LNCaP clone FGC (cell line): ENCODE data around the gene CCDC174.

Experiments used
- DNase-seq: peaks from one replicate; pipeline ENCODE4 v3.0.0-alpha.2; 2011; ENCODE audit warnings: low read depth
- H3K4me3 ChIP-seq: 2 replicates; pipeline ENCODE4 v1.5.1; 2011; ENCODE audit warnings: mild to moderate bottlenecking, low read depth, low read length, control low read depth
- CTCF ChIP-seq: IDR thresholded peaks from 2 replicates; pipeline ENCODE4 v1.5.1; 2012; ENCODE audit warnings: mild to moderate bottlenecking; ENCODE audit not compliant: control insufficient read depth, insufficient read depth; ENCODE audit errors: extremely low read depth

Gene CCDC174

DNA sequence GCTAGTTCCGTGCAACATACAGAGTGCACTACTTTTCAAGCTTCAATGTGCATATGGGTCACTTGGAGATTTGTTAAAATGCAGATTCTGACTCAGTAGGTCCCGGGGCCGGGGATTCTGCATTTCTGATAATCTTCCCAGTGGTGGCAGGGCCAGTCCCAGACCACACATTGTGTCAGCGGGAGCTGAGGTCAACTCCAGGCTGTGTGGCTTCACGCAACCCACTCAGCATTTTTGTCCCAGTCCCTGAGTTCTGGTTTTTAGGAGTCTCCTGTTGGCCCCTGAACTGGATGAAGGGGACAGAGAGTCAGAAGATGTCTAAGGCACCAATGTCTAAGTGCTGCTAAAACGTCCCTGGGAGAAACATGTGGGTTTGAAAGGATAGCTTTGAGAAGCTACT lies 26.1 kb upstream of the CCDC174 start:
- no peak for TF ChIP-seq CTCF
- H3K4me3 ChIP-seq, result no peak overlapping the region
- no peak for DNase-seq

GRCh38 chr3:14627815-14628214 lies 23.7 kb upstream of the CCDC174 start:
- no peak for DNase-seq
- no peak overlapping the region for H3K4me3 ChIP-seq
- TF ChIP-seq CTCF, result no peak

DNA sequence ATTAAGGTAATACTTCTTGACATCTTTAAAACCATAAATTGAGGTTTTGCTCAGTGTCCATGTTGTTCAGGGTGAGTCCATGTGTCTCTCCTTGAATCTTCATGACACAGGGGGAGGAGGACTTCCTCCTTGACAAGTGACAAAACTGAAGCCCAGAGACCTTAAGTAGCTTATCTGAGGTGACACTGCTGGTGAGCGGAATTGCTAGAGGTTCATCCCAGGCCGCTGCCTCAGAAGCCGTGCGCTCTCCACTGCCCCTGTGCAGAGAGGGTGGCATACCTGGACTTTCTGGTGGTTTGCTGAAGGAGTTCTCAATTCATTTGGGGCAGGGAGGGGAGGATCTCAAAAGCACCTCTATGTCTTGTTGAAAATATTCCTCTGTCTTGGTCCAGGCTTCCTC lies 23.2 kb upstream of the CCDC174 start:
- no peak overlapping the region for H3K4me3 ChIP-seq
- DNase-seq, result no peak
- TF ChIP-seq CTCF, result no peak

GRCh38 chr3:14630404-14631100 lies 21.0 kb upstream of the CCDC174 start:
- no peak overlapping the region for H3K4me3 ChIP-seq
- no peak for TF ChIP-seq CTCF
- no peak for DNase-seq

DNA sequence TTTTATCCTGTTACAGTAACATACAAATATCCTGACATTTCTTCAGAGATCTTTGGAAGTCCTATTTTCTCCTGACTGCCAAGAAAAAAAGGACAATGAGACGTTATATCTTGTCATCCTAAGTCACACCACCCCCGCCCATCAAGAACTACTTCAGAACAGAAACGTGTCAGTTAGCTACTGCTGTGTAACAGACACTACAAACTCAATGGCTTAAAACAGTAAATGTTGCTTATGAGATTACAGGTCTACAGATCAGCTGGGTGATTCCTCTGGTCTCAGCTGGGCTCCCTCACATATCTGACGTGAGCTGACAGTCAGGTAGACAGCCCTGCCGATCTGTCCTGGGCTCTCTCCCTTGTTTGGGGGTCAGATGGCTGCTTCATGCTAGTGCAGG lies 20.5 kb upstream of the CCDC174 start:
- TF ChIP-seq CTCF, result no peak
- no peak for DNase-seq
- no peak overlapping the region for H3K4me3 ChIP-seq

DNA sequence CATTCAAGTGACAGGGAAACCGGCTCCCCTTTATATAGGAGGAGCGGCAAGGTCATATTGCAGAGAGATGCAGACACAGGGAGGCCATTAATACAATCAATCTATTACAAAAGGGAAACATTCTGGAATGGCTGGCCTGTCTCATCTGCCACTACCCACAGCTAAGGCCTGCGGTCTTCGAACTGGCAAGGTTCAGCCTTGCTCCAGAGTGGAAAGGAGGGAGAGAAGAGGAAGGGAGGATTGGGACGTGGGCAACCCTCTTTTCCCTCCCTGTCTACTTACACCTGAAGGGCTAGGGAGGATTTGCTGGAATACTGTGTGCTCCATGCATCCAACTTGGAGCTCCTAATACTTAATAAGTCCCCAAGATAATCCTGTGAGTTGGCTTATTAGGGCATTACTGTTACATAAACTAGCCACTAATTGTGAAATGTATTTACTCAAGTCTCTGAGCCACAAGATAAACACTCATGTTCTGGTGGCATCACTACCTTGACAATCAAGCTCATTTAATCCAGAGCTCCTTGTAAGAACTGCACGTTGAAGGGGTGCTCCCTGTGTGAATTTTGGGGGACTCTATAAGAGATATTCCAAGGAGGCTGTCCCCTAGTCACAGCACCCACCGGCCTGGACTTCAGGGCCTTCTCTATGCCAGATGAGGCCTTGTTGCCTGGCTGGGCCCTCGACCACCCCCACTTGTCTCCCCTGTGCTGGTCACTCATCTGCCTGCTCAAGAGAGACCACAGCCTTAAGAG lies 19.7 kb upstream of the CCDC174 start:
- no peak overlapping the region for H3K4me3 ChIP-seq
- no peak for DNase-seq
- no peak for TF ChIP-seq CTCF
